Ishikawa (cell line): ENCODE data around the gene MKRN3.

Experiments used
- CEBPB ChIP-seq: IDR thresholded peaks from 2 replicates; pipeline ENCODE4 v1.6.1; 2012
- EGR1 ChIP-seq: IDR thresholded peaks from 2 replicates; pipeline ENCODE4 v1.6.1; 2012
- EP300 ChIP-seq: IDR thresholded peaks from 2 replicates; pipeline ENCODE4 v1.6.1; 2012; ENCODE audit warnings: borderline replicate concordance
- NFIC ChIP-seq: IDR thresholded peaks from 2 replicates; pipeline ENCODE4 v1.6.1; 2012
- TF ChIP-seq, protein P1 (sequence below): IDR thresholded peaks from 2 replicates; pipeline ENCODE4 v1.6.1; 2012; ENCODE audit warnings: low read depth, mild to moderate bottlenecking

DNA sequence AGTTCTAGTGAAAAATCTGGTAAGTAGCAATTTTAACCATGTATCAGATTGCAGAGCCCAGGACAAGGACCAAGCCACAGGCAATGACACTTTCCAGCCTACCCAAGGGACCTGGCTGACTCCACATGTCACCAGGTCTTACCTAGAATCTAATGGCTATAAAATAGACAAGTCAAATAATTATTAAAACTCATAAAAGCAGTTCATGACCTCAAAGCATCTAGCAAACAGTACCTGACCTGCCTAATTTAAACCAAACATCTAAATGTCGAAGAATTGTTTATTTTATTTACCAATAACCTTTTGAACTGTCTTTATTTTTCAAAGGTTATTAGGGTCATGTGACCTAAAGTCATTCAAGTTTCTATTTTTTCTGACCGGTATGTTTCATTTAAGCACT lies 35.6 kb upstream of the MKRN3 start:
- TF ChIP-seq, protein P1, sequence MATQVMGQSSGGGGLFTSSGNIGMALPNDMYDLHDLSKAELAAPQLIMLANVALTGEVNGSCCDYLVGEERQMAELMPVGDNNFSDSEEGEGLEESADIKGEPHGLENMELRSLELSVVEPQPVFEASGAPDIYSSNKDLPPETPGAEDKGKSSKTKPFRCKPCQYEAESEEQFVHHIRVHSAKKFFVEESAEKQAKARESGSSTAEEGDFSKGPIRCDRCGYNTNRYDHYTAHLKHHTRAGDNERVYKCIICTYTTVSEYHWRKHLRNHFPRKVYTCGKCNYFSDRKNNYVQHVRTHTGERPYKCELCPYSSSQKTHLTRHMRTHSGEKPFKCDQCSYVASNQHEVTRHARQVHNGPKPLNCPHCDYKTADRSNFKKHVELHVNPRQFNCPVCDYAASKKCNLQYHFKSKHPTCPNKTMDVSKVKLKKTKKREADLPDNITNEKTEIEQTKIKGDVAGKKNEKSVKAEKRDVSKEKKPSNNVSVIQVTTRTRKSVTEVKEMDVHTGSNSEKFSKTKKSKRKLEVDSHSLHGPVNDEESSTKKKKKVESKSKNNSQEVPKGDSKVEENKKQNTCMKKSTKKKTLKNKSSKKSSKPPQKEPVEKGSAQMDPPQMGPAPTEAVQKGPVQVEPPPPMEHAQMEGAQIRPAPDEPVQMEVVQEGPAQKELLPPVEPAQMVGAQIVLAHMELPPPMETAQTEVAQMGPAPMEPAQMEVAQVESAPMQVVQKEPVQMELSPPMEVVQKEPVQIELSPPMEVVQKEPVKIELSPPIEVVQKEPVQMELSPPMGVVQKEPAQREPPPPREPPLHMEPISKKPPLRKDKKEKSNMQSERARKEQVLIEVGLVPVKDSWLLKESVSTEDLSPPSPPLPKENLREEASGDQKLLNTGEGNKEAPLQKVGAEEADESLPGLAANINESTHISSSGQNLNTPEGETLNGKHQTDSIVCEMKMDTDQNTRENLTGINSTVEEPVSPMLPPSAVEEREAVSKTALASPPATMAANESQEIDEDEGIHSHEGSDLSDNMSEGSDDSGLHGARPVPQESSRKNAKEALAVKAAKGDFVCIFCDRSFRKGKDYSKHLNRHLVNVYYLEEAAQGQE, result no peak
- no peak for TF ChIP-seq CEBPB
- TF ChIP-seq EGR1, result no peak
- TF ChIP-seq NFIC, result no peak
- no peak for TF ChIP-seq EP300
